Cardiac fibroblast (primary cell): Measurements from ENCODE around the gene TANGO2.

Experiments used
- DNase-seq, 2 donors: peaks; one replicate each; pipeline versions ENCODE4 v3.0.0 to v3.0.0-alpha.2; 2010; ENCODE audit warnings: low read depth in 2 of 2
- H3K4me3 ChIP-seq, 2 donors: replicated peaks in 1 of 2; 1 replicate in 1 of 2; 2 replicates in 1 of 2; pipeline ENCODE4 v1.5.1; 2011; ENCODE audit warnings: low read depth in 2 of 2, low read length in 2 of 2, mild to moderate bottlenecking in 2 of 2, moderate library complexity in 1 of 2
- TF ChIP-seq, protein P1 (sequence below): IDR thresholded peaks from one replicate; pipeline ENCODE4 v1.5.1; 2011; ENCODE audit warnings: low read depth, mild to moderate bottlenecking, low read length, inconsistent platforms

Gene TANGO2

DNA sequence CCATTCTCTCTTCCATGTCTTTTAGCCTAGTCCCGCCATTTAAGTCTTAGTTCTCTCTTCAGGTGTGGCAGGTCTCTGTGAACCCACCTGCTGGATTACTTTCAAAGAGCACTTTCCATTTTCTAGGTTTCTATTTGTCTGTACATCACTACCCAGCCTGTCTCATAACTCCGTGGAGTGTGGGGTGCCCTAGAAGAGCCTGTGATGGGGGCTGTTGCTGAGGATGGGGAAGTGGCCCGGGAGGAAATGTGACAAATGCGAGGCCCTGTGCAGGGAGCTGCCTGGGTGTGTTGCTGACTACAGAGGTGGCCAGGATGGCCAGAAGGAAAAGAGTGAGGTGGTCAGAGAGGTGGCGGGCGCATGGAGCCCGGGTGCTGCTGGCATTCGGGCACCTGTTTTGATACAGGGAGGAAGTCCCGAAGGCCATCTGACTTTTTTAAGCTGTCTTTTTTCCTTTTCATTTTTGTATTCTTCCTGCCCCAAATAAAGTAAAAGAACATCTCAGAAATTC is 69.9 kb downstream of the TANGO2 start:
- TF ChIP-seq, protein P1, sequence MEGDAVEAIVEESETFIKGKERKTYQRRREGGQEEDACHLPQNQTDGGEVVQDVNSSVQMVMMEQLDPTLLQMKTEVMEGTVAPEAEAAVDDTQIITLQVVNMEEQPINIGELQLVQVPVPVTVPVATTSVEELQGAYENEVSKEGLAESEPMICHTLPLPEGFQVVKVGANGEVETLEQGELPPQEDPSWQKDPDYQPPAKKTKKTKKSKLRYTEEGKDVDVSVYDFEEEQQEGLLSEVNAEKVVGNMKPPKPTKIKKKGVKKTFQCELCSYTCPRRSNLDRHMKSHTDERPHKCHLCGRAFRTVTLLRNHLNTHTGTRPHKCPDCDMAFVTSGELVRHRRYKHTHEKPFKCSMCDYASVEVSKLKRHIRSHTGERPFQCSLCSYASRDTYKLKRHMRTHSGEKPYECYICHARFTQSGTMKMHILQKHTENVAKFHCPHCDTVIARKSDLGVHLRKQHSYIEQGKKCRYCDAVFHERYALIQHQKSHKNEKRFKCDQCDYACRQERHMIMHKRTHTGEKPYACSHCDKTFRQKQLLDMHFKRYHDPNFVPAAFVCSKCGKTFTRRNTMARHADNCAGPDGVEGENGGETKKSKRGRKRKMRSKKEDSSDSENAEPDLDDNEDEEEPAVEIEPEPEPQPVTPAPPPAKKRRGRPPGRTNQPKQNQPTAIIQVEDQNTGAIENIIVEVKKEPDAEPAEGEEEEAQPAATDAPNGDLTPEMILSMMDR = no peak
- no peak for DNase-seq
- H3K4me3 ChIP-seq = no peak overlapping the region

DNA sequence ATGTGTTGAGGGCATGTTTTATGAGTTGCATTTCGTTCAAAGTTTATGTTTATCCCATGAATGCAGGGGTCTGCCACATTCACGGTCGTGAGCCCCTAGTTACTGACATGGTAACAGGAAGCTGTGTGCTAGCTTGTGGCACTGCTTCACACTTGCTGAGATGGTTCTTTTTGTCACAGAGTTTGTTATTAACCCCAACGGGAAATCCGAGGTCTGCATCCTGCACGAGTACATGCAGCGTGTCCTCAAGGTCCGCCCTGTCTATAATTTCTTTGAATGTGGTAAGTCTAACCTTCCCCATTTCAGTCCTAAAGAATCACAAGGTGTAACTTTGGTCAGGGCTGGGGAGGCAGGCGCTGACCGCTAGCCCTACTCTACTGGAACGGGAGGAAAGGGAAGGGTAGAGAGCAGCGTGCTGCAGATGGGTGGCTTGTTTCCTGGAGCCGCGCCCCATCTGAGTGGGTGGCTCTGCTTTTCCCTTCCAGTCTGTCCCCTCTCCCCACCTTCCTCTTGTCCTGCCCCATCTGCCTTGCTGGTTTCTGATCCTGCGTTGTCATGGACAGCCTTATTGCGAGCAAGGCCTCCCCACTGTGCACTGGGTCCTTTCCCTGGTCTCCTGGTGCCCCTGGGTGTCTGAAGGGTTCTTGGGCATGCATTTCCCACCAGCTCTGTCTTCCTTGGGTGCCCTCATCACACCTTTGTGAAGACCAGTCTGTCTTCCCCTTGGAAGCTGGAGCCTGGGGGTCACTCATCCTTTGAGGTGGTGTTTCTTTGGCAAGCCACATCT is 71.0 kb downstream of the TANGO2 start:
- DNase-seq = no peak

DNA sequence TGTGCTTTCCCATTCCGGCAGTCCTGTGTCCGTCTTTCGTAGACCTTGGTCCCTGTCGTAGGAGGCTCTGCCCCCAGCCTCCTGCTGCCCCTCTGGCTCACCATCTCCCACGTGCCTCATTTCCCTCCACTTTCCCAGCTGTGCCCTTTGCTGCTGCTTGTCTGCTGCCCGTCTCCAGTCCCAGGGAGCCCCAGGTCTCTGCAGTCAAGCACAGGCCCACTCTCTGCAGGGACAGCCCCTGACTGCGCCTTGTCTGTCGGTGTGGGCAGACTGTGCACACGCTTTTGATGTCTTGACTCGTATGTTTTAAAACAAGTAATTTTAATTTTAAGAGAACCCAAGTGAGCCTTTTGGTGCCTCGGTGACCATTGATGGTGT is 71.6 kb downstream of the TANGO2 start:
- TF ChIP-seq, protein P1 = no peak
- H3K4me3 ChIP-seq = no peak overlapping the region
- DNase-seq = no peak

More for the DNA sequence above, 71.0 kb downstream of the TANGO2 start:
- TF ChIP-seq, protein P1 = no peak
- no peak overlapping the region for H3K4me3 ChIP-seq

DNA sequence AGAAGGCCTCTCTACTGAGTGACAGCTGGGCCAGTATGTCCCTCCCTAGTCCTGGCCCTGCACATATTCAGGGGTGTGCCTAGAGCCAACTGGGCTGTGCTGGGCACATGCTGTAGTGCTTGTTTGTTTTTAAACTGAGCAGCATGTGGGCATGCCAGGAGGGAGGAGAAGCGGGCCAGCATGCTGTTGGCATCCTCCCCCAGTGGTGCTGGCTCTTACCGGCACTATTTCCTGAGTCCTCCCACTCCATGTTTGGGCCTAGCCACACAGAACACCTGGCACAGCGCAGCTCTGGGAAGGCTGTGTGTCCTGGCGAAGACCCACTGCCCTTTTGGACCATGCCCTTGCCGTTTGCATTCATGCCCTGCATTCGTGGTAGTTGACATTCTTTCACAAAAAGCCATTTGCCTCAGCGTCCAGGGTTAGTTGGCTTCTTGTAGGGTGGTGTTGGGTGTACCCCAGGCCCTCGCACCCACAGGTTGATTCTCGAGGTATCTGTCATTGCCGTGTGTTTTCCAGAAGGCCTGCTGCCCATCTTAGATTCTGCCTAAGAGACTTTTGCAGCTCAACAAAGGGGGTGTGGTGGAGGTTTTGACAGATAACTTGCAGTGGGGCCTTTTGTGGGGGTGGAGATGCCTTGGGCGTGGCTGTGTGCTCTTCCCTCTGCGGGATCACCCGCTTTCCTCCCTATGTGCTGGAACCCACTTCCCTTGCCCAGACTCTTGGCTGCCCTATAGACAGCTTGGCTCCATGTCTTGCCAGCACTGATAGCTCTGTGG is 72.7 kb downstream of the TANGO2 start:
- TF ChIP-seq, protein P1 = no peak
- no peak for DNase-seq

DNA sequence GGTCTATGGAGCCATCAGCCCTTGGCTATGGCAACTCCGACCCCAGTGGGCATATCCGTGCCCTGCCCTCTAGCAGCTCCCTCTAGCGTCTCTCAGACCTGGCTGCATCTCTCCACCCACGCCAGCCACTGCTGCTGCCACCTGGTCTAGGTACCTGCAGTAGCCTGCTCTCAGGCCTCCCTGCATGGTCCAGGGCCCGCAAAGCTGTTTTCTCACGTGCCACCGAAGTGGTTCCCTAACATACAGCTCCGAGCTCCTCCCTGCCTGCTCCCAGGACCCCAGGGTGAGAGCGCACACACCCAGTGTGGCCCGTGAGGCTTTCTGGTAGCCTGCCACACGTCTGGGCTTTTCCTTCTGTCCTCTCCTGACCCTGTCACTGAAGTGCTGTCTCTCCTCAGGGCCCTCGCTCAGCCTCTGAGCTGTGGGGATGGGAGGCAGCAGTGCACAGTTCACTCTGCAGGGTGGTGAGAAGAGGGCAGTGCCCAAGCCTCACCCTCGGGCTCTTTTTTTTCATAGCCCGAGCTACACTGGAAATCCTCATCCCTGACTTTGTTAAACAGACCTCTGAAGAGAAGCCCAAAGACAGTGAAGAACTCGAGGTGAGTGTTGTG is 73.4 kb downstream of the TANGO2 start:
- TF ChIP-seq, protein P1 = no peak
- no peak for DNase-seq
- H3K4me3 ChIP-seq = no peak overlapping the region

More for the DNA sequence above, 72.7 kb downstream of the TANGO2 start:
- no peak overlapping the region for H3K4me3 ChIP-seq

DNA sequence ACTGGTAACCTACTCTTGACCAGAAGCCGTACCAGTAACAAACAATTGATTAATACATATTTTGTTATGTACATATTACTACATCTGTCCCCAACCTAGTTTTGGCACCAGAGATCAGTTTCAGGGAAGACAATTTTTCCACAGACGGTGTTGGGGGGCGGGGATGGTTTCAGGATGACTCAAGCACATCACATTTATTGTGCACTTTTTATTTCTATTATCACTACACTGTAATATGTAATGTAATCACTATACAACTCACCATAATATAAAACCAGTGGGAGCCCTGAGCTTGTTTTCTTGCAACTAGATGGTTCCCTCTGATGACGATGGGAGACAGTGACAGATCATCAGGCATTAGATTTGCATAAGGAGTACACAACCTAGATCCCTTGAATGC is 74.6 kb downstream of the TANGO2 start:
- no peak overlapping the region for H3K4me3 ChIP-seq
- TF ChIP-seq, protein P1 = no peak
- DNase-seq = no peak
